ENCODE measurements around the gene IZUMO4.

The IZUMO4 gene

GRCh38 chr19:2101417-2102335, 5.0 kb downstream of the IZUMO4 start:
- Histone ChIP-seq H3K9me3 (ENCODE audit: control insufficient read depth, low read length) (no peaks in the 10 kb centered on the region), H3K27me3 (replicated peaks; ENCODE audit: control insufficient read depth, insufficient read depth, low read length) (no peaks in the 10 kb centered on the region), H3K36me3 (ENCODE audit: control insufficient read depth, insufficient read depth, low read length, severe bottlenecking) (peaks cover 60% of the 10 kb centered on the region), H3K9ac (ENCODE audit: low read length) (no peak overlapping the region), H3K4me1 (ENCODE audit: control insufficient read depth, insufficient read depth, low read length) (peaks cover 7% of the 10 kb centered on the region), H3K4me3 (ENCODE audit: low read length) (no peak overlapping the region)
- no peak for DNase-seq (ENCODE audit: low read depth)

- H3K9me3 ChIP-seq (ENCODE audit: control insufficient read depth, low read length) = no peaks in the 10 kb centered on the region
- H3K27me3 ChIP-seq (replicated peaks; ENCODE audit: control insufficient read depth, insufficient read depth, low read length) = no peaks in the 10 kb centered on the region
- peaks cover 72% of the 10 kb centered on the region for H3K36me3 ChIP-seq (ENCODE audit: control insufficient read depth, insufficient read depth, low read length, severe bottlenecking)
- H3K9ac ChIP-seq (ENCODE audit: low read length) = no peak overlapping the region
- no peak overlapping the region for H3K4me3 ChIP-seq (ENCODE audit: low read length)
- no peak for DNase-seq (ENCODE audit: low read depth)
- no peaks in the 10 kb centered on the region for H3K4me1 ChIP-seq (ENCODE audit: control insufficient read depth, insufficient read depth, low read length)
These were observed 6.5 kb downstream of the IZUMO4 start for GRCh38 chr19:2103045-2103707.

GRCh38 chr19:2108251-2109016, 11.7 kb downstream of the IZUMO4 start:
- H3K9ac ChIP-seq (ENCODE audit: low read length) = no peak overlapping the region
- H3K4me1 ChIP-seq (ENCODE audit: control insufficient read depth, insufficient read depth, low read length) = no peaks in the 10 kb centered on the region
- no peaks in the 10 kb centered on the region for H3K27me3 ChIP-seq (replicated peaks; ENCODE audit: control insufficient read depth, insufficient read depth, low read length)
- DNase-seq (ENCODE audit: low read depth) = no peak
- H3K4me3 ChIP-seq (ENCODE audit: low read length) = no peak overlapping the region
- no peaks in the 10 kb centered on the region for H3K9me3 ChIP-seq (ENCODE audit: control insufficient read depth, low read length)
- peaks cover 88% of the 10 kb centered on the region for H3K36me3 ChIP-seq (ENCODE audit: control insufficient read depth, insufficient read depth, low read length, severe bottlenecking)

- DNase-seq (ENCODE audit: low read depth) = no peak
- H3K4me1 ChIP-seq (ENCODE audit: control insufficient read depth, insufficient read depth, low read length) = no peaks in the 10 kb centered on the region
- H3K9ac ChIP-seq (ENCODE audit: low read length) = no peak overlapping the region
- H3K36me3 ChIP-seq (ENCODE audit: control insufficient read depth, insufficient read depth, low read length, severe bottlenecking) = peaks cover 91% of the 10 kb centered on the region
- H3K4me3 ChIP-seq (ENCODE audit: low read length) = no peak overlapping the region
- H3K9me3 ChIP-seq (ENCODE audit: control insufficient read depth, low read length) = no peaks in the 10 kb centered on the region
- H3K27me3 ChIP-seq (replicated peaks; ENCODE audit: control insufficient read depth, insufficient read depth, low read length) = no peaks in the 10 kb centered on the region
These were observed 12.5 kb downstream of the IZUMO4 start for GRCh38 chr19:2109046-2109864.

GRCh38 chr19:2110822-2111221, 14.1 kb downstream of the IZUMO4 start:
- DNase-seq (ENCODE audit: low read depth) = no peak
- Histone ChIP-seq H3K36me3 (ENCODE audit: control insufficient read depth, insufficient read depth, low read length, severe bottlenecking) (peaks cover 95% of the 10 kb centered on the region), H3K4me3 (ENCODE audit: low read length) (no peak overlapping the region), H3K27me3 (replicated peaks; ENCODE audit: control insufficient read depth, insufficient read depth, low read length) (no peaks in the 10 kb centered on the region), H3K9me3 (ENCODE audit: control insufficient read depth, low read length) (no peaks in the 10 kb centered on the region), H3K4me1 (ENCODE audit: control insufficient read depth, insufficient read depth, low read length) (no peaks in the 10 kb centered on the region), H3K9ac (ENCODE audit: low read length) (no peak overlapping the region)

- no peak for DNase-seq (ENCODE audit: low read depth)
- no peak overlapping the region for H3K9ac ChIP-seq (ENCODE audit: low read length)
- H3K9me3 ChIP-seq (ENCODE audit: control insufficient read depth, low read length) = no peaks in the 10 kb centered on the region
- no peaks in the 10 kb centered on the region for H3K4me1 ChIP-seq (ENCODE audit: control insufficient read depth, insufficient read depth, low read length)
- H3K27me3 ChIP-seq (replicated peaks; ENCODE audit: control insufficient read depth, insufficient read depth, low read length) = no peaks in the 10 kb centered on the region
- H3K36me3 ChIP-seq (ENCODE audit: control insufficient read depth, insufficient read depth, low read length, severe bottlenecking) = peaks cover 95% of the 10 kb centered on the region
- no peak overlapping the region for H3K4me3 ChIP-seq (ENCODE audit: low read length)
These were observed 14.7 kb downstream of the IZUMO4 start for GRCh38 chr19:2111425-2111824.

GRCh38 chr19:2111886-2112285, 15.2 kb downstream of the IZUMO4 start:
- no peaks in the 10 kb centered on the region for H3K9me3 ChIP-seq (ENCODE audit: control insufficient read depth, low read length)
- H3K27me3 ChIP-seq (replicated peaks; ENCODE audit: control insufficient read depth, insufficient read depth, low read length) = no peaks in the 10 kb centered on the region
- no peaks in the 10 kb centered on the region for H3K4me1 ChIP-seq (ENCODE audit: control insufficient read depth, insufficient read depth, low read length)
- H3K4me3 ChIP-seq (ENCODE audit: low read length) = no peak overlapping the region
- DNase-seq (ENCODE audit: low read depth) = no peak
- peaks cover 95% of the 10 kb centered on the region for H3K36me3 ChIP-seq (ENCODE audit: control insufficient read depth, insufficient read depth, low read length, severe bottlenecking)
- H3K9ac ChIP-seq (ENCODE audit: low read length) = no peak overlapping the region

GRCh38 chr19:2112516-2113320, 16.0 kb downstream of the IZUMO4 start:
- Histone ChIP-seq H3K36me3 (ENCODE audit: control insufficient read depth, insufficient read depth, low read length, severe bottlenecking) (peaks cover 98% of the 10 kb centered on the region), H3K9me3 (ENCODE audit: control insufficient read depth, low read length) (no peaks in the 10 kb centered on the region), H3K4me1 (ENCODE audit: control insufficient read depth, insufficient read depth, low read length) (no peaks in the 10 kb centered on the region)

GRCh38 chr19:2113439-2114211, 16.9 kb downstream of the IZUMO4 start:
- Histone ChIP-seq H3K9ac (ENCODE audit: low read length) (no peak overlapping the region), H3K4me1 (ENCODE audit: control insufficient read depth, insufficient read depth, low read length) (no peaks in the 10 kb centered on the region), H3K9me3 (ENCODE audit: control insufficient read depth, low read length) (no peaks in the 10 kb centered on the region), H3K4me3 (ENCODE audit: low read length) (no peak overlapping the region), H3K27me3 (replicated peaks; ENCODE audit: control insufficient read depth, insufficient read depth, low read length) (no peaks in the 10 kb centered on the region), H3K36me3 (ENCODE audit: control insufficient read depth, insufficient read depth, low read length, severe bottlenecking) (peaks cover 98% of the 10 kb centered on the region)
- DNase-seq (ENCODE audit: low read depth) = no peak

More at GRCh38 chr19:2112516-2113320, 16.0 kb downstream of the IZUMO4 start:
- Histone ChIP-seq H3K4me3 (ENCODE audit: low read length) (no peak overlapping the region), H3K27me3 (replicated peaks; ENCODE audit: control insufficient read depth, insufficient read depth, low read length) (no peaks in the 10 kb centered on the region), H3K9ac (ENCODE audit: low read length) (no peak overlapping the region)
- DNase-seq (ENCODE audit: low read depth) = no peak
